ENCODE data around the gene SLC24A5. TPM values are rescaled to one million over a fixed set of nuclear protein-coding genes. Genes with fewer than 3 reads are reported as not detected.
A peak's percentile ranks its signal among the peaks of the same experiment; 100 is the strongest.

SLC24A5 gene
- total RNA-seq, 1 donor from 2014 or later, result not detected

DNA sequence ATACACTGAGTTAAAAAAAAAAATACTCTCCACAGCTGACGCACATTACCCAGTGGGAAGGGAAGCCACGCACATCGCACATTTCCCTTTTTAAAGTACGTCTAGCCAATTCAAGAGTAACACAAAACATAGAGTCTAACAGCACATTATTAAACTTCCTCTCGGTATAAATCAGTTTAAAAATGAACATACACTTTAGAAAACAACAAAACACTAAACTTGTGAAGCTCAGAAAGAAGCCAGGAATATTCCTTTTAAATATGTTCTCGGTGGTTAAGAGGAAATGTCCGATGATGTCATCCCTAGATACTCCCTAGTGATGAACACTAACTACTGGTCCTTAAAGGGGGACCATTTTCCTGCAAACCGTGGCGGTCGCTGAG lies 56.6 kb downstream of the SLC24A5 start:
- H3K27me3 ChIP-seq (ENCODE audit: control insufficient read depth, insufficient read depth, low read length), result no peaks in the 10 kb centered on the region
- H3K36me3 ChIP-seq (ENCODE audit: control insufficient read depth, insufficient read depth, low read length), result no peaks in the 10 kb centered on the region
- peak overlapping the region; percentile 94 for H3K4me3 ChIP-seq (ENCODE audit: low read depth, low read length)
- DNase-seq (ENCODE audit: low read depth), result peak; percentile 34
- TF ChIP-seq CTCF (IDR thresholded peaks at IDR 0.05; ENCODE audit: insufficient read depth, low read length, poor library complexity, severe bottlenecking), result no peak

DNA sequence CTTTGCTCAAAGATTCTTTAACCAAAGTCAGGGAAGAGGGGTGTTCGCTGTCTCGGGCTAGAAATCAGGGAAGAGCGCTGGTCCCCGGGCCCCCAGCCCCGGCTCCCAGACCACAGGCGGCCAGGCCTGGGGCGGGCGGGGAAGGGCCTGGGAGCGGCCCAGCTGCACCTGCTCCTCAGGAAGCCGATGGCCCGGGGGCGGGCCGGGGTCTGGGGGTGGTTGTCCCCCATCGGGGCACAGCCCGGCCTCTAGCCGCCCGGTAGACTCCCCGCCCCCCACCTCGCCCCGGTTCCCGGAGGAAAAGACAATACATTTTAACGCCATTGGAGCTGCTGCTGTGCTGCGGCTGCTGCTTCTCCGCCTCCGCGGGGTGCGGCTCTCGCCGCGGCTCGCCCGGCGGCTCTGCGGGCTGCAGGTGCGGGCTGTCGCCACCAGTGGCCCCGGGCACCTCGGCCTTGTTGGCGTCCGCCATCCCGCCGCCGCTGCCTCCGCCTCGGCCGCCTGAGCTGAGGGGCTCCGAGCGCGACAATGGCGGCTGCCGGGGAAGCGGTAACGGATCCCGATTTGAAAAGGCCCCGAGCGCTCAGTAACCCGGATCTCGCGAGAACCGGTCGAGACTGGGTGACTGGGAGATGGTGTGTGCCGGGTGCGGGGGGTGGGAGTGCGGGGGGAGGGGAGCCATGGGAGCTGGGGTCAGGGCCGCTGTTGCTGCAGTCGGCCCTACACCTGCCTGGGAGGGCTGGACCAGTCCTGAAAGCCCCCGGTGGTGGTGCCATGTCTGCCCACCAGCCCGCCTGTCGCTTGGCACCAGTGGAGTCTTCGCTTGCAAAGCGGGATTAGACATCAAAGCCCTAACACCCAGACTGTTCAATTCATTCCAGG lies 57.2 kb downstream of the SLC24A5 start, which contains the start of gene MYEF2:
Gene MYEF2 (minus strand): TSS at position 530 of the 882 bp plus-strand sequence. CDS start 58 bp downstream, at position 472.
- peak; percentile 51 for DNase-seq (ENCODE audit: low read depth)
- Histone ChIP-seq H3K27me3 (ENCODE audit: control insufficient read depth, insufficient read depth, low read length) (no peaks in the 10 kb centered on the region), H3K36me3 (ENCODE audit: control insufficient read depth, insufficient read depth, low read length) (no peaks in the 10 kb centered on the region), H3K4me3 (ENCODE audit: low read depth, low read length) (peak within 1 kb of the TSS; percentile 94)
- no peak for TF ChIP-seq CTCF (IDR thresholded peaks at IDR 0.05; ENCODE audit: insufficient read depth, low read length, poor library complexity, severe bottlenecking)

GRCh38 chr15:48178648-48178931 lies 57.8 kb downstream of the SLC24A5 start:
- Histone ChIP-seq H3K36me3 (ENCODE audit: control insufficient read depth, insufficient read depth, low read length) (no peaks in the 10 kb centered on the region), H3K27me3 (ENCODE audit: control insufficient read depth, insufficient read depth, low read length) (no peaks in the 10 kb centered on the region), H3K4me3 (ENCODE audit: low read depth, low read length) (peak overlapping the region; percentile 94)
- no peak for TF ChIP-seq CTCF (IDR thresholded peaks at IDR 0.05; ENCODE audit: insufficient read depth, low read length, poor library complexity, severe bottlenecking)
- no peak for DNase-seq (ENCODE audit: low read depth)

- Histone ChIP-seq H3K4me3 (ENCODE audit: low read depth, low read length) (no peak overlapping the region), H3K27me3 (ENCODE audit: control insufficient read depth, insufficient read depth, low read length) (no peaks in the 10 kb centered on the region), H3K36me3 (ENCODE audit: control insufficient read depth, insufficient read depth, low read length) (no peaks in the 10 kb centered on the region)
- no peak for TF ChIP-seq CTCF (IDR thresholded peaks at IDR 0.05; ENCODE audit: insufficient read depth, low read length, poor library complexity, severe bottlenecking)
- DNase-seq (ENCODE audit: low read depth), result no peak
Measured at GRCh38 chr15:48182749-48183148, 62.0 kb downstream of the SLC24A5 start.

DNA sequence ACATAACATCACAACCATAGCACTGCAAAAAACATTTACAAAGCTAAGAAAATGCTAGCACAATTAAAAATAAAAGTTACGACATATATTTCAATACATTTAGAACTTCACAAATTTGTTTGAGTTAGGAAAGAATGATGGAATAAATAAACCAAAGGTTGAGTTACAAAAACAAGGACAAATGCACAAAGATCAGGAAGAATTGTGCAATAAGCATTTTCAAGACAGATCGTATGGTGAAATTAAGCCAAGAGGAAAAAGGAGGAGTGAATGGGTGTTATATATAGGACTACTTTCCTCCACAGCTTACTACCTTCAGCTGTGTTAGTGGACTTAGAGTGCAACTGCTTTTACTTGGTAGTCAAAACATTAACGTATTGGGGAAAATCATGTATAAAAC lies 64.7 kb downstream of the SLC24A5 start:
- H3K36me3 ChIP-seq (ENCODE audit: control insufficient read depth, insufficient read depth, low read length), result no peaks in the 10 kb centered on the region
- TF ChIP-seq CTCF (IDR thresholded peaks at IDR 0.05; ENCODE audit: insufficient read depth, low read length, poor library complexity, severe bottlenecking), result no peak
- no peak for DNase-seq (ENCODE audit: low read depth)
- H3K4me3 ChIP-seq (ENCODE audit: low read depth, low read length), result no peak overlapping the region
- H3K27me3 ChIP-seq (ENCODE audit: control insufficient read depth, insufficient read depth, low read length), result no peaks in the 10 kb centered on the region

DNA sequence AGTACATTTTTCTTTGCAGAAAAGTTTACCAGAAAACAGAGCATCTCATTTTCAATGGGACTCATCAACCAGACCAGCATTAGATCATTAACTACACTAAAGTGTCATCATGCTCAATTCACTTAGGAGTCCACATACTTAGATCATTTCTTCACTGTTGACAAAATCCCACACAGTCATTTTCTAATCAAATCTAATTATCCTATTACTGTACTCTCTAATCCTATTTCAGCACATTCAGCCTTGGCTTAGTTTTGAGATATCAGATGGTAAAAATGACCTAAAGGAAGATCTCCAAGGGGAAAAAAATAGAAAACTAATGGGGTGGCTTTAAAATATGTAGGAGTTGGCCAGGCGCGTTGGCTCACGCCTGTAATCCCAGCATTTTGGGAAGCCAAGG lies 65.5 kb downstream of the SLC24A5 start:
- peaks cover 2% of the 10 kb centered on the region for H3K27me3 ChIP-seq (ENCODE audit: control insufficient read depth, insufficient read depth, low read length)
- no peak for TF ChIP-seq CTCF (IDR thresholded peaks at IDR 0.05; ENCODE audit: insufficient read depth, low read length, poor library complexity, severe bottlenecking)

More for the DNA sequence above, 65.5 kb downstream of the SLC24A5 start:
- Histone ChIP-seq H3K36me3 (ENCODE audit: control insufficient read depth, insufficient read depth, low read length) (no peaks in the 10 kb centered on the region), H3K4me3 (ENCODE audit: low read depth, low read length) (no peak overlapping the region)
- DNase-seq (ENCODE audit: low read depth), result no peak

Data from kidney epithelial cell (primary cell).